IPS-NIHi11 (cell line): ENCODE measurements around the gene TARM1.
A peak's percentile ranks its signal among the peaks of the same experiment; 100 is the strongest.

Experiments used
- DNase-seq: peaks from one replicate; pipeline ENCODE4 v3.0.0; 2012; ENCODE audit warnings: mixed read lengths, low spot score

TARM1 gene

DNA sequence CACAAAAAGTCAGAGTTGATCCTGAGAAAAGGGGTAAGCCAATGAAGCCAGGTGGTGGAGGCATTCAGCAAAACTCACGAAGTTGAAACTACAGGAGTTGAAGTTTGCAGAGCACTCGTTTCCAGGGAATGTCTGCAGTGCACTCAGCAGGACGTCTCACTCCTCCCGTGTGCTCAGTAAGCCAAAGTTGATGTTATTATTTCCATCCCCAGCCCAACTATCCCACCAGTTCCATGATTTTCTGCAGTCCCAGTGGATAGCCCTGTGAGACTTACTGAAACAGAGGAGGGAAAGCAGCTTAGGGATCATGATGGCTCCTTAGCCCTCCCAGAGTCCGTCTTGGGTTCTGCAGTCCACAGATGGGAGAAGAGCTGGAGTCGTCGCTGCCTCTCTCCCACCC, at the start of gene TARM1:
TSS of gene TARM1 (minus strand) at position 334 of the 400 bp plus-strand sequence. CDS start at position 309, 25 bp downstream.
- no peak for DNase-seq

DNA sequence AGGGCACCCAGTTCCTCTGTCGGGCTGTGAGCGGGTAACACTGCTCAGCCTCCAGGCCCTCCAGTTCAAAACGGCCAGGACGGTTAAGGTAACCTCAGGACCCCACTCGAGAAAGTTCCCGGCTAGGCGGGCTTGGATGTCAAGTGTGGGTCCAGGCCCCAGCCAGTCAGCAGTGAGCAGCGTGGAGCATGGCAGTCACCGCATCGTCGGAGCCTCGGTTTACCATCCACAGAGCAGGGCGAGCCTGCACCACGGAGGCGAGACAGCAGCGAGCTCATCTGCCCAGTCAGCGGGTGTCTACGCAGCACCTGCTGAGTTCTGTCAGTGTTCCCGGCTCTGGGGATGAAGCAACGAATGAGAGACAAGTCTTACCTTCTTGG, 48.4 kb upstream of the TARM1 start:
- no peak for DNase-seq

DNA sequence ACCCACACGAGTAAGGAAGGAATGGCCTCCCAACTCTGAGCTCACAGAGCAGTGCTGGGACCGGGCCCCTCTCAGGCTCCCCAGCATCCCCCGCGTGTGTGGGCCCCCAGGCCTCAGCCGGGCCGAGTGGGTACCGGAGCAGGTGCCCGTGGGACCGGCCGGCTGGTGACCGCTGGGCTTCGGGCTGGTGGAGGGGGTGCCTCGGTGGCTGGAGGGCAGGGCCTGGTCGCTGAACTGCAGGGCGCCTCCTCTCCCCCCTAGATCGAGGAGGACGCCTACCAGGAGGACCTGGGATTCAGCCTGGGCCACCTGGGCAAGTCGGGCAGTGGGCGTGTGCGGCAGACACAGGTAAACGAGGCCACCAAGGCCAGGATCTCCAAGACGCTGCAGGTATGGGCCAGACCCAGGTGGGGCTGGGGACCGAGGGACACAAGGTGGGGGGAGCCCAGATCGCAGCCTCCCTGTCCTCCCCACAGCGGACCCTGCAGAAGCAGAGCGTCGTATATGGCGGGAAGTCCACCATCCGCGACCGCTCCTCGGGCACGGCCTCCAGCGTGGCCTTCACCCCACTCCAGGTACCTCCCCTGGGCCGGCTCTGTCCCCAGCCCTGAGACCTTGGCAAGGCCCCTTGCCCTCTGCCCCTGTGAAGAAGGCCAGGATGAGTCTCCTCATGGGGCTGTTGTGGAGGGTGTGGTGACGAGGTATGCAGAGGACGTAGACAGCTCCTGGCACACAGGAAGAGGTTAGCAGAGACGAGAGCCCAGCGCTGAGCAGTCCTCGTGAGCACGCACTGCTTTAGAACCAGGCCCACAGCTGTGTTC, 47.8 kb upstream of the TARM1 start:
- no peak for DNase-seq

DNA sequence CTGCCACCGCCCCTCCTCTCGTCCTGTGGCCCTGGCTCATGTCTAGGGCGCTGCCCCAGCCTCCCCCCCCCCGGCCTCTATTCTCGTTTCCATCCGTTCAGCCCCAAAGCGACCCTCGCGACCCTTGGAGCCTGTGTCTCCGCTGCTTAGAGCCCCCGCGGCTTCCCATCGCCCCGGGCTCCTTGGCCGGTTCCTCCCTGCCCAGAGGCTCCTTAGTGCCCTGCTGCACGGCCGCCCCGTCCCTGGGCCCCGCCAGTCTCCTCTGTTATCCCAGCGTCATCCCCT, 47.2 kb upstream of the TARM1 start:
- no peak for DNase-seq

DNA sequence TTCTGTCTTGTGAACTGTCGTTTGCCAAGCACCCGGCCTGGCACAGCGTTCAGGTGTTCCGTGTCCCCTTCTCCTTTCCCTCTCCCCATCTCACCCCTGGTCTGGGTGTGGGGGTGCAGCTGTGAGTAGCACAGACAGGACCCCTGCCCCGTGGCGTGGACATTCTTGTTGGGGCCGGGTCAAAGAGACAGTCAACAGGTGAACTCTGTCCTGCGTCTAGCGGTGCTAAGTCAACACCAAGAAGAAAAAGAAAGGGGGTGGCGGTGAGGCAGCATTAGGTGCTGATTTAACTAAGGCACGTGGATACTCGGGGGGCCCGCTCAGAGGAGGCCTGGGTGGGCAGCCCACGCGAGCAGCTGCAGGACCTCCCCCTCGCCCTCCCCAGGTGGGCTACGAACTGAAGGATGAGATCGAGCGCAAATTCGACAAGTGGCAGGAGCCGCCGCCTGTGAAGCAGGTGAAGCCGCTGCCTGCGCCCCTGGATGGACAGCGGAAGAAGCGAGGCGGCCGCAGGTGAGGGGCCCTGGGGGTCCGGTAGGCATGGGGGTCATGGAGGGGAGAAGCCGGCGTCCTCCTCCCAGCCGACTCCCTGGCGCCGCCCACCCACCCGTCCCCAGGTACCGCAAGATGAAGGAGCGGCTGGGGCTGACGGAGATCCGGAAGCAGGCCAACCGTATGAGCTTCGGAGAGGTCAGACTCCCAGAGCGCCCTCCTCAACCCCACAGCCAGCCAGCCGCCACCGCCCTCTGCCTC, 46.7 kb upstream of the TARM1 start:
- DNase-seq = no peak

DNA sequence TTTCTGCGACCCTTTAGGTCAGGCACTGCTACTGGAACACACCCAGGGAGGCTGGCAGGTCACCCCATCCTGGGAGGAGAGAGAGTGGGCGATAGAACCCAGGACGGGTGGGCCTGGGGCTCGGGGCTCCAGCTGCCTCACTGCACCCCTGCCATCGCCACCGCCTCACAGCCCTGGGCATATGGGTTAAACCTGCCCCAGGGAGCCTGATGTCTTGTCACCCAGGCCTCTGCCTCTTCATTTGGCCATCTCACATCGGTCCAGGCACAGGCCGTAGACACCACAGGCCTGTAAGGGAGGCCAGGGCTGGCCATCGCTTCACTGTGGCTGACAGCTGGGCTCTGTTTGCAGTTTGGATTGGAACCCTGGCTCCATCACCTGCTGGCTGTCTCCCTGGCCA, 44.5 kb upstream of the TARM1 start:
- DNase-seq = no peak

DNA sequence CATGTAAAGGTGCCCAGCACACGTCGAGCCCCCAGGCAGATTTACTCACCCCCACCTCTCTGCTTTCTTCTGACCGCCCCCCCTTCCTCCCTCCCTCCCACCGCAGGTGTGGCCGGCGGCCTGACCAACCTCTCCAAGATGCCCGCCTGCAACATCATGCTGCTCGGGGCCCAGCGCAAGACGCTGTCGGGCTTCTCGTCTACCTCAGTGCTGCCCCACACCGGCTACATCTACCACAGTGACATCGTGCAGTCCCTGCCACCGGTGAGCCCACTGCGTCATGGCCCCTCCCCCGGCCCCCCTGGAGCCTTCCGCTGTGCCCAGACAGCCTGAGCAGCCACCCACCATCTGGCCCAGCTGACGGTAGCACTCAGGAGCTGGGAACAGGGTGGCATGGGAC, 43.2 kb upstream of the TARM1 start:
- DNase-seq = no peak

DNA sequence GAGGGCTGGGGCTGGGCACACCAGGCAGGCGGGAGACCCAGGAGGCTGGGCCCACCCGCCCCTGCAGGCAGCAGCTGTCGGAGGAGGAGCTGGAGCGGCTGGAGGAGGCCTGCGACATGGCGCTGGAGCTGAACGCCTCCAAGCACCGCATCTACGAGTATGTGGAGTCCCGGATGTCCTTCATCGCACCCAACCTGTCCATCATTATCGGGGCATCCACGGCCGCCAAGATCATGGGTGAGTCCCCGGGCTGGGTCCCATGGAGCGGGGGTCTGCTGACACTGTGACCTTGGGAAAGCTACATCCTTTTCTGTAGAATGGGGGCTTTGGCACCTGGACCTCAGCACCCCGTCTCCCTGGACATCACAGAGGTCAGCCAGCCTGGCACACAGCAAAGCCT, 42.5 kb upstream of the TARM1 start:
- no peak for DNase-seq

DNA sequence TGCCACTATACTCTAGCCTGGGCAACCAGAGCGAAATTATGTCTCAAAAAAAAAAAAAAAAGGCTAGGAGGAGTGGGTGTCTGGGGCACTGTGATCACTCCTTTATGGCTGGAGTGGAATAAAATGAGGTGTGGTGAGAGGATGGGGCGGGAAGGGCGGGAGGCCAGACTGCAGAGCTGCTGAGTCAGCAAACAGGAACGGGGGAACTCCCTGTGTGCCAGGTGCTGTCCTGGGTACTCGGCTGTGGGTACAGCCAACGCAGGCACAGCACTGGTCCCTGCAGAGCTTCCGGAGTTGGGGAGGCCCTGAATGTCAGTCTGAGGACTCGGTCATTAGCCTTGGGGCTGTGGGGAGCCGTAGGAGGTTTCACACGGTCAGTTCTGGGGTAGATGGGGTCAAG, 40.1 kb upstream of the TARM1 start:
- DNase-seq = no peak

DNA sequence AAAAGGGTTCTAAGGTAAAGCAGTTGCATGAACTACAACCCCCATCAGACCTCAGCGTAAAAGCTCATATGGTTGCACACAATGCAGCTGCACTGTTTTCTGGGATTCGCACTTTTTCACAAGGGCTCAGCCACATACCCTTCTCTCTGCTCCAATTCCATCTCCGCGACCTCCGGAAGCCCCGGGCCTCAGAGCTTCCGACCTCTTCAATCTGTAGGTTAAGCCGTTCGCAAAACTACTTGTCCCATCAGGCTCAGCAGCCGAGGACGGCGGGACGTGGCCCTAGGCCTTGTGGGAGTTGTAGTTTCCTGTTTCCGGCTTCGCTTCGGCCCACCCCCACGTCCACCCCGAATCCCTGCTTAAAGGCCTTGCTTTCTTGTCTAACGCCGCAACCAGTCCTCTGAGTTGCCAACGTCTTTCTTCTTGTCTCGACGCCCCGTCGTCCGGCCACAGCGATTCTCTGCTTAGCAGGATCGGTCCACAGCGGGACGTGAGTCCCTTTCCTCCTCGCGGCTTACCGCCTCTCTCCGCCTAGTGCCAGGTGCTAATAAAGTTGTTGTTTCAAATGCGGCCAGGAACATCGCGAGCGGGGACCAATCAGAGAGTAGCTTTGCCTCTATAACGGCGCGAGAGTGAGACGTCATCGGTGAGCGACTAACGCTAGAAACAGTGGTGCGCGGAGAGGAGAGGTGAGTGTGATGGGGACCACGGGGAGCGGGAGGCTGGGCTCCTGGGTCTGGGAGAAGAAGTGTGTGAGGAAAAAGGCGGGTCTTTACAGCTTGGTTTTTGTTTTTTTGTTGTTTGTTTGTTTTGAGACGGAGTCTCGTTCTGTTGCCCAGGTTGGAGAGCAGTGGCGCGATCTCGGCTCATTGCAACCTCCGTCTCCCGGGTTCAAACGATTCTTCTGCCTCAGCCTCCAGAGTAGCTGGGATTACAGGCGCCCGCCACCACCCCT, 34.2 kb upstream of the TARM1 start, which contains the start of the genes PRPF31 and TFPT:
TSS of gene PRPF31 (plus strand) at position 646 of the 955 bp plus-strand sequence. CDS start 2,525 bp downstream, outside the sequence.
TSS of gene TFPT (minus strand) at position 549 of the 955 bp plus-strand sequence. CDS start at position 161, 388 bp downstream.
- DNase-seq = peak; percentile 99

DNA sequence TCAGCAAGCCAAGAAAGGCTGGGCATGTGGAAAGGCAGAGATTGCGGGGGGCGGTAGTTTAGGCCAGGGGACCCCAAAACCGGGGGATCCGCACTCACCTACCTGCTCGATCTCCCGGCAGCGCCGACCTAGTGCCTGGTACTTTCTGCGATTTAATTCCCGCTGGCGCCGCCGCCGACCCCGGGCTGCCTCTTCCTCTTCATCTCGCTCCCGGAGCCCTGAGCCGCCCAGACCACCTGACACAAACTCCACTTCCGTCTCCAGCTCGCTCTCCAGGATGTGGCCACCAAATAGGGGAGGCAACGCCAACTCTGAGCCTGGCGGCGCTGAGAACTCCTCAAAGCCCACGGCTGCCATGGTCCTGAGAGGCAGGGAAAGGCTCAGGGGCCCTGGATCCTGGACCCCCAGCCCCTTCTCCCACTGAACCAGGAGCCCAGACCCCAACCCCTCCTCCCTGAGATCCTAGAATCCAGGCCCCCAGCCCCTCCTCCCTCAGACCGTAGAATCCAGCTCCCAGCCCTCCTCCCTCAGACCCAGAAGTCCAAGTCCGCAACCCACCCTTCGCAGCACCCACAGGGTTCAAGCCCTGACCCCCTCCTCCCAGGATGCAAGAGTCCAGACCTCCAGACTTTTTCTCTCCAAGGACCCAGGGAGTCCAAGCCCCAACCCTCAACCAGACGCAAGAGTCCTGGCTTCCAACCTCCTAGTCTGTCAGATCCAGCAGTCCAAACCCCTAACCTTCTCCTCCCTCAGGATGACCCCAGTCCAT, 33.4 kb upstream of the TARM1 start:
- no peak for DNase-seq

DNA sequence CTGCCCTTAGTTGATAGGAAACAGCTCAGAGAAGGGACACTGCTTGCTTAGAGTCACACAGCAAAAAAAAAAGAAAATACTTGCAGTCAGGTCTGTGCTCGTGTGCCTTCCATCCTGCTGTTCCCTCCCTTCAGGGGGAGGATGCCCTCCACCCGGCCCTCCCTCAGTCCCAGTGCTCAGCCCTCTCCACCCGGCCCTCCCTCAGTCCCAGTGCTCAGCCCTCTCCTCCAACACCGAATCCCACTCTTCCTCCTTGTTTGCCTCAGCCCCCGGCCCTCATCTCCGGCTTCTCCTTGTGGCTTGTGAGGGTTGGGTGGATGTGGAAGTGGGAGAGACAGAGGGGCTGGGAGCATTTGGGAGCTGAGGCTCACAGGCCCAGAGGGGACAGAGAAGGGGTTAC, 28.5 kb upstream of the TARM1 start:
- DNase-seq = no peak

DNA sequence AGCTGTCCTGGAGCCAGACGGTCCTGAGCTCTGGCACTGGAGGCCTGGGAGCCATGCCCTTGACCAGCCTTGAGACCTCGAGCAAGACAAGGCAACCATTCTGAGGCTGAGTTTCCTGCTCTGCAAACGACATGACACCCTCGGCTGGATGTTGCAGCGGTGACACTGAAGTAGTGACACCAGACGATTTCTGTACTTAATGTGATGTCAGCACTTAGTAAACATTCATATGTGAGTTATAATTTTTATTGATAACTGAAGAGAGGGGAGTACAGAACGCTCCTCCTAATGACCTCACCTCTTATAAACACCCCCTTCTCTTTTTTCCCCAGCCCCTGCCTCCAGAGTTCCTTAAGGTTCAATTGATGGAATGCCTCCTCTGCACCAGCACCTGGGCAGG, 27.3 kb upstream of the TARM1 start:
- DNase-seq = no peak

DNA sequence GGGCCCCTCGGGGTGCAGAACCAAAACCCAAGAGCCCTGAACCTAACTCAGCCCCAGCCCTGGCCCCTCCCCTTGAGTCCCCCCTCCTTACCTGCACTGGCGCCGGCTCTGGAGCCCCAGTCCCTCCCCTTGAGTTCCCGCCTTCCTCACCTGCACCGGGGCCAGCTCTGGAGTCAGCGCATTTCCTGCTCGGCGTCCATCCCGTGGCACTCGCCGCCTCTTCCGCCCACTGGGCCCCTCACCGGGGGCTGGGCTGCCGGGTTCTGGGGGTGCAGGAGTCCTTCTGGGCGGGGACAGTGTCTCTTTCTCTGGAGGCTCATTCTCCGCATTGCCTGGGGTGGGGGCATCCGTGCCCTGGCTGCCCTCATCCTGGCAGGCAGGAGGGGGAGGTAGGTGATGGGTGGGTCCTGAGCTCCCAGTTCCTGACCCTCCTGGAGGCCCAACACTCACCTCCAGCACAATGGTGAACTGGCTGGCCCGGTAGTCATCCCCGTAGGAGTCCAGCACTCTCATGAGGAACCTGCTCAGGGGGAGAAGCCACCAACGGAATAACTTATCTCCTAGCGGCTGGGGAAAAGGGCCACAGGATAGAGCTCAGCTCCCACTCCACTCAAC, 26.8 kb upstream of the TARM1 start:
- no peak for DNase-seq

DNA sequence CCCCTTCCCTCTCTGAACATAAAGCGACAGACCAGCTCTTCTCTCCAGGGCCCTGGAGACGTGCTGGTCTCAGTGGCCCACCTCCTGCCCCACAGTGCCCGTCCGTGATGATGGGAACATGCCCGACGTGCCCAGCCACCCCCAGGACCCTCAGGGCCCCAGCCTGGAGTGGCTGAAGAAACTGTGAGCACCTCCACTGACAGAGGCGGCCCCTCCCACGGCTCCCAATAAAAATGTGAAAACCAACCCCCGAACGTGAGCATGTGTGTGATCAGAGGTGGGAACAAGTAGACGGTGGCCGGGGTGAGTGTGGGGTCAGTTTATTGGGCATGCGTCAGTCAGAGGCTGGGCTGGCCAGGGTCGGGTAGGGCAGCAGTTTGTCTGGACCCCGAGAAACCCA, 25.6 kb upstream of the TARM1 start:
- no peak for DNase-seq

DNA sequence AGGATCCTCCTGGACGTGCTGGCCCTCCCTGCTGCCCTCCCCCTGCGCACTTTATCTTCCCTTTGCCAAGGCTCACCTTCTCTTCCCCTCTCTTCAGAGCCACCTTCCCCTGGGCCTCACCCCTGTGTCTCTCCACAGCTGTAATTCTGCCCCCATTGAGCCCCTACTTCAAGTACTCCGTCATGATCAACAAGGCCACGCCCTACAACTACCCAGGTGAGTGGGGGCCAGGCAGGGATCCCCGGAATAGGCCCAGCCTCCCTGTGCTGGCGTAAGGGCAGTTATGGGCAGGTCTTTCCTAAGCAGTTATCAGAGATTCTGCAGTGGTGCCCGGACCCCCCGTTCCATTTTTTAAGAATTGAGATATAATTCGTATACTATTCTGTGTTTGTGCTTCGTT, 24.6 kb upstream of the TARM1 start:
- DNase-seq = no peak

DNA sequence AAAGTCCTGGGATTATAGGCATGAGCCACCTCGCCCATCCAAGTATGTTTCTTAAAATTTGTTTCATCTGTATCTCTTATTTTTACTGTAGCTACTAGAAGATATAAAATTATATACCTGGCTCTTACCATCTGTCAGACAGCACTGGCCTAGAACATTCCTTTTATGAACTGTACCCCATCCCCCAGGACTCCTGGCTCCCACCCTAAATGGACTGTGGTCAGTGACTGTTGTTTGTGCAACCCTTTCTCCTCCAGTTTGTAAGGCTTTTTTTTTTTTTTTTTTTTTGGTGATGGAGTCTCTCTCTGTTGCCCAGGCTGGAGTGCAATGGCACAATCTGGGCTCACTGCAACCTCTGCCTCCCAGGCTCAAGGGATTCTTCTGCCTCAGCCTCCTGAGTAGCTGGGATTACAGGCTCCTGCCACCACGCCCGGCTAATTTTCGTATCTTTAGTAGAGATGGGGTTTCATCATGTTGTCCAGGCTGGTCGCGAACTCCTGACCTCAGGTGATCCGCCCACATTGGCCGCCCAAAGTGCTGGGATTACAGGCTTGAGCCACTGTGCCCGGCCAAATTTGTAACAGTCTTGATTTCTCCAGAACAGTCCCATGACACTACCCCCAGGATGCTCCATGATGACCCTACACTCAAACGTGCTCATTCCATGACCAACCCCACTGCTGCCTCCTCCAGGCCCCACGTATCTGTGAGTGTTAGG, 24.0 kb upstream of the TARM1 start:
- no peak for DNase-seq

DNA sequence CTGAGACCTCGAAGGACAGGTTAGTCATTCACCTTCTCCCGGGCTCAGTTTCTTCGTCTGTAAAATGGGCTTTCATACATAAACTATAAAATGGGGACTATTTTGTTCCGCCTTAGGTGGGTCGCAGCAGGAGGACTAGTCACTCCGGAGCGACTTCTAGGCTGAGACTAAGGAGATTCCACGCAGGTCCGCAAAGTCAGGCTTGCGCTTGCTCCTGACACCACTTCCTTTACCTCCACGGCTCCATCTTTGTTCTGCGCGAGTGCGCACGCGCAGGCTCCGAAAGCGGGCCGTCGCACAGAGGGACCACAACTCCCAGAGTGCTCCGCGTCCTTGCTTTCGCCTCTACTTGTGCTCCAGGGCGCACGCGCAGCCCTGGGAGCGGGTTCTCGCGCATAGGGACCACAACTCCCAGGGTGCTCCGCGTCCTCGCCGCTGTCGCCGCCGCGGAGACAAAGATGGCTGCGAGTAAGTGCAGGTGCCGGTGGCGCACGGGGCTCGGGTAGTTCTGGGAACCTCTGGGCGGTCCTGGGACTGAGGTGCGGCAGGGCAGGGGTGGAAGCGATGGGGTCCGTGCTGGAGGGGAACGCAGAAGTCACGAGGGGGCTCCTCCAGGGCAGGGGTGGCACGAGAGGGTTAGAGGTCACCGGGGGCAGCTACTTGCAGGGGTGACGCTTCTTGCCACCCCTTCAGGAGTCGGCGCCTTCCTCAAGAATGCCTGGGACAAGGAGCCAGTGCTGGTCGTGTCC, 21.4 kb upstream of the TARM1 start, which contains the start of gene NDUFA3:
TSS of gene NDUFA3 (plus strand) at position 435 of the 749 bp plus-strand sequence. CDS start at position 459, 24 bp downstream.
- DNase-seq = peak; percentile 100

DNA sequence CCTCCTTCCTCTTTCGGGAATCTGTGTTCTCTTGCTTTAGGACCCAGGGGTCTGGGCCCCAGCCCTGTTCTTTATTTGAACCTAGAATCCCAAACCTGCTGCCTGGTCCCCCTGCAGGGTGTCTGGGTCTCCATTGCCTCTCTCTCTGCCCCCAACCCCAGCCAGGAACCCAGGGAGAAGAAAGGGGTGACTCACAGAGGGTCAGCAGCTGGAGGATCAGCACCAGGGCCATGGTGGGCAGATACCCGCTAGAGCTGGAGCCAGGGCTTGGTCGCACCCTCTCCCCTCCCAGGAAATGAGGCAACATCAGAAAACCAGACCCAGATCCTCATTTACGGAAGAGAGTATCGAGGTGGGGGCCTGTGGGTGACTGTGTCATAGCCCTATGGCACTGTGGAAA, 19.4 kb upstream of the TARM1 start, which contains the start of gene OSCAR:
TSS of gene OSCAR (minus strand) at position 243 of the 400 bp plus-strand sequence. CDS start at position 232, 11 bp downstream.
- DNase-seq = no peak
